Stimulated activated CD8-positive, alpha-beta memory T cell treated with anti-CD3 and anti-CD28 coated beads, Interleukin-15, amount 100 ng/mL, for 48 hours (primary cell): ENCODE data around the gene SCD5.

ENCODE experiments used
- DNase-seq, 2 donors: peaks; one replicate each; pipeline ENCODE4 v3.0.0-alpha.2; 2020; ENCODE audit warnings: low read depth in 2 of 2

The SCD5 gene

GRCh38 chr4:82765134-82765533, 33.5 kb downstream of the SCD5 start:
- no peak for DNase-seq

GRCh38 chr4:82761229-82761628, 37.4 kb downstream of the SCD5 start:
- DNase-seq = no peak

GRCh38 chr4:82758701-82759685, 39.6 kb downstream of the SCD5 start:
- no peak for DNase-seq

GRCh38 chr4:82756061-82756460, 42.5 kb downstream of the SCD5 start:
- no peak for DNase-seq

- no peak for DNase-seq
These were observed 42.9 kb downstream of the SCD5 start for GRCh38 chr4:82755650-82756049.

GRCh38 chr4:82754513-82755165, 44.0 kb downstream of the SCD5 start:
- no peak for DNase-seq

- DNase-seq = no peak
These were observed 44.7 kb downstream of the SCD5 start for GRCh38 chr4:82753725-82754410.

GRCh38 chr4:82753238-82753637, 45.4 kb downstream of the SCD5 start:
- no peak for DNase-seq

- DNase-seq = no peak
These were observed 49.7 kb downstream of the SCD5 start for GRCh38 chr4:82748810-82749470.

GRCh38 chr4:82747686-82748575, 50.7 kb downstream of the SCD5 start:
- DNase-seq = no peak

GRCh38 chr4:82746705-82747574, 51.7 kb downstream of the SCD5 start:
- DNase-seq = no peak

GRCh38 chr4:82745173-82745842, 53.3 kb downstream of the SCD5 start:
- DNase-seq = no peak

GRCh38 chr4:82744284-82744968, 54.2 kb downstream of the SCD5 start:
- no peak for DNase-seq

GRCh38 chr4:82741188-82741587, 57.4 kb downstream of the SCD5 start:
- DNase-seq = no peak

- DNase-seq = peak; percentile 62 to 63
These were observed 59.1 kb downstream of the SCD5 start for GRCh38 chr4:82739287-82740190.

GRCh38 chr4:82737354-82737753, 61.2 kb downstream of the SCD5 start:
- DNase-seq = no peak

- no peak for DNase-seq
These were observed 65.0 kb downstream of the SCD5 start for GRCh38 chr4:82733636-82734035.

GRCh38 chr4:82728301-82728700, 70.3 kb downstream of the SCD5 start:
- DNase-seq = no peak
